IMR-90 (cell line): Measurements from ENCODE around the gene IGDCC3.

Experiments used
- POLR2A ChIP-seq: IDR thresholded peaks from 2 replicates; pipeline ENCODE4 v1.6.1; 2012; ENCODE audit warnings: mild to moderate bottlenecking, low read depth, low read length
- USF2 ChIP-seq: fragments of 150-350 bp; IDR thresholded peaks from 2 replicates; pipeline ENCODE4 v1.6.1; 2017; ENCODE audit warnings: mild to moderate bottlenecking, antibody characterized with exemption, low read length, low read depth

DNA sequence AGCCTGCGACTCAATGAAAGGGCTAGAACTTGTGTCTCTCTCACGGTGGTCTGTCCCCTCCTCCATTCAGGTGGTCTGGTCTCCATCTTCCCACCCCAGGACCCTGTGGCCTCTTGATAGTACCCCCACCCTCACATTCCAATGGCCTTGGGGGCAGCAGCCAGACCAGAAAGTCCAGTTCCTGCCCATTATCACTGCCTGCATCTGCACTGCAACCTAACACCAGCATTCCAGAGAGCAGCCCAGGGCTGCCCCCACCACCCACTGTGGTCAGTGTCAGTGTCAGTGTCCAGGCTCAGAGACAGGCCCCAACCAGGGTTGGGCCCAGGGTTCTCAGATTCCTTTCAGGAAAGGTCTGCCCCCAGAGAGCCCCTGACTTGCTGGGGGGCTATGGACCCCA lies 12.6 kb downstream of the IGDCC3 start:
- no peak for TF ChIP-seq POLR2A
- TF ChIP-seq USF2, result no peak
